Measurements from ENCODE around the gene ROBO4. TPM values are rescaled to one million over a fixed set of nuclear protein-coding genes. Genes with fewer than 3 reads are reported as not detected.
A peak's percentile ranks its signal among the peaks of the same experiment; 100 is the strongest.

ROBO4 gene
- total and polyA plus RNA-seq, 2 experiments from 2014 or later = not detected

- Mint-ChIP-seq H3K27me3 (ENCODE audit: insufficient read depth, low read depth, poor library complexity) (peaks cover 4% of the 10 kb centered on the region), H3K4me1 (no peaks in the 10 kb centered on the region), H3K36me3 (ENCODE audit: low read depth) (no peaks in the 10 kb centered on the region), H3K4me3 (no peak overlapping the region), H3K9me3 (no peaks in the 10 kb centered on the region), H3K27ac (no peak overlapping the region)
- ATAC-seq (no peak), DNase-seq (ENCODE audit: low spot score) (peak; percentile 21)
- no peaks in the 10 kb centered on the region for H3K4me1 ChIP-seq (ENCODE audit: insufficient read depth)
- H3K79me2 ChIP-seq (replicated peaks; ENCODE audit: insufficient read depth) = no peaks in the 10 kb centered on the region
- H2AFZ ChIP-seq = no peak overlapping the region
- H3K27me3 ChIP-seq (ENCODE audit: insufficient read depth) = peaks cover 11% of the 10 kb centered on the region; the same call in 1 of the 2 replicates
- H3F3A ChIP-seq (replicated peaks; ENCODE audit: low read depth) = no peaks in the 10 kb centered on the region
- no peaks in the 10 kb centered on the region for H3K9me2 ChIP-seq (ENCODE audit: insufficient read depth)
- H3K4me3 ChIP-seq = no peak overlapping the region
- no peaks in the 10 kb centered on the region for H4K20me1 ChIP-seq (replicated peaks; ENCODE audit: insufficient read depth)
- TF ChIP-seq ZNF114 (CRISPR knock-in tag; IDR thresholded peaks at IDR 0.05) (no peak), CTCF (conservative IDR thresholded peaks at IDR 0.05; ENCODE audit: low read depth in 2 of 2) (peak; percentile 41 to 46), ZNF331 (CRISPR knock-in tag; IDR thresholded peaks at IDR 0.05; ENCODE audit: low read depth) (no peak), EZH2 (IDR thresholded peaks at IDR 0.05; ENCODE audit: low read depth, unreplicated experiment) (no peak)
- H3K4me2 ChIP-seq = no peak overlapping the region
- no peaks in the 10 kb centered on the region for H3K36me3 ChIP-seq (ENCODE audit: insufficient read depth)
- no peak overlapping the region for H3K27ac ChIP-seq (ENCODE audit: low read depth)
These were observed 37.3 kb upstream of the ROBO4 start for GRCh38 chr11:124934862-124935547.

- no peak for ATAC-seq
- Histone ChIP-seq H3K36me3 (ENCODE audit: insufficient read depth) (no peaks in the 10 kb centered on the region), H2AFZ (no peak overlapping the region), H3K27me3 (ENCODE audit: insufficient read depth) (no peaks in the 10 kb centered on the region), H3K9me2 (ENCODE audit: insufficient read depth) (no peaks in the 10 kb centered on the region), H3K4me1 (ENCODE audit: insufficient read depth) (no peaks in the 10 kb centered on the region), H3K27ac (ENCODE audit: low read depth) (no peak overlapping the region), H3K4me3 (no peak overlapping the region), H3K79me2 (replicated peaks; ENCODE audit: insufficient read depth) (no peaks in the 10 kb centered on the region), H3F3A (replicated peaks; ENCODE audit: low read depth) (no peaks in the 10 kb centered on the region), H4K20me1 (replicated peaks; ENCODE audit: insufficient read depth) (no peaks in the 10 kb centered on the region), H3K4me2 (no peak overlapping the region)
- Mint-ChIP-seq H3K36me3 (ENCODE audit: low read depth) (no peaks in the 10 kb centered on the region), H3K27me3 (ENCODE audit: insufficient read depth, low read depth, poor library complexity) (peaks cover 1% of the 10 kb centered on the region), H3K9me3 (no peaks in the 10 kb centered on the region), H3K4me1 (no peaks in the 10 kb centered on the region), H3K4me3 (no peak overlapping the region), H3K27ac (no peak overlapping the region)
- DNase-seq (ENCODE audit: low spot score) = no peak
- TF ChIP-seq ZNF331 (CRISPR knock-in tag; IDR thresholded peaks at IDR 0.05; ENCODE audit: low read depth) = no peak
- TF ChIP-seq EZH2phosphoT487 (IDR thresholded peaks at IDR 0.05; ENCODE audit: unreplicated experiment) = no peak
- no peak for TF ChIP-seq ETS1 (IDR thresholded peaks at IDR 0.05)
- no peak for TF ChIP-seq NANOG (IDR thresholded peaks at IDR 0.05; ENCODE audit: borderline replicate concordance)
- no peak for TF ChIP-seq ZNF114 (CRISPR knock-in tag; IDR thresholded peaks at IDR 0.05)
- TF ChIP-seq JUNB (IDR thresholded peaks at IDR 0.05; ENCODE audit: unreplicated experiment) = no peak
- no peak for TF ChIP-seq REST (IDR thresholded peaks at IDR 0.05; ENCODE audit: unreplicated experiment)
- no peak for TF ChIP-seq EZH2 (IDR thresholded peaks at IDR 0.05; ENCODE audit: low read depth, unreplicated experiment)
- TF ChIP-seq CREB1 (CRISPR knock-in tag; IDR thresholded peaks at IDR 0.05; ENCODE audit: low read depth) = no peak
These were observed 33.1 kb upstream of the ROBO4 start for GRCh38 chr11:124930799-124931198.
